ENCODE results near the gene PBX3. TPM values are rescaled to one million over a fixed set of nuclear protein-coding genes. Genes with fewer than 3 reads are reported as not detected.
A peak's percentile ranks its signal among the peaks of the same experiment; 100 is the strongest.

PBX3 gene
- polyA plus RNA-seq, 3 donors, result 27.8 to 30.6 (median 29.9) TPM

DNA sequence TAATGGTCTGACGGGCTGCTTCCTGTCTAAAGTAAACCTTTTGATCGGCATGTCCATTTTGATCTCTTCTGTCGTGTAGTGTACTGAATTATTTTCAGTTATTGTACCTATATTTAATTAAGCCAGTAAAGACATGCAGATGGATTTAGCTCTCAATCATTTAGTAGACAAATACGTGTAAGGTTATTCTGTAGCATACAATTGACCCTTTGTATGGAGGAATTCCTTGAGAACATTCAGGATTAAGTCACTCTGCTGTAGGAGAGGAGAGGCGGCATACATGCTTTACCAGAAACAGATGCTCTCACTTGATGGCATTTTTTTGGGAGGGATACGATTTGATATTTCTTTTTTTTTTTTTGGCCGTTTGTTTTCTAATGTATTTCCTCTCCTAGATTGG is 141.0 kb downstream of the PBX3 start:
- DNase-seq (ENCODE audit: extremely low read depth in 1 of 11, low read depth in 9 of 11, low spot score in 4 of 11), result no peak

GRCh38 chr9:125889112-125889475 is 141.9 kb downstream of the PBX3 start:
- no peak for DNase-seq (ENCODE audit: extremely low read depth in 1 of 11, low read depth in 9 of 11, low spot score in 4 of 11)

DNA sequence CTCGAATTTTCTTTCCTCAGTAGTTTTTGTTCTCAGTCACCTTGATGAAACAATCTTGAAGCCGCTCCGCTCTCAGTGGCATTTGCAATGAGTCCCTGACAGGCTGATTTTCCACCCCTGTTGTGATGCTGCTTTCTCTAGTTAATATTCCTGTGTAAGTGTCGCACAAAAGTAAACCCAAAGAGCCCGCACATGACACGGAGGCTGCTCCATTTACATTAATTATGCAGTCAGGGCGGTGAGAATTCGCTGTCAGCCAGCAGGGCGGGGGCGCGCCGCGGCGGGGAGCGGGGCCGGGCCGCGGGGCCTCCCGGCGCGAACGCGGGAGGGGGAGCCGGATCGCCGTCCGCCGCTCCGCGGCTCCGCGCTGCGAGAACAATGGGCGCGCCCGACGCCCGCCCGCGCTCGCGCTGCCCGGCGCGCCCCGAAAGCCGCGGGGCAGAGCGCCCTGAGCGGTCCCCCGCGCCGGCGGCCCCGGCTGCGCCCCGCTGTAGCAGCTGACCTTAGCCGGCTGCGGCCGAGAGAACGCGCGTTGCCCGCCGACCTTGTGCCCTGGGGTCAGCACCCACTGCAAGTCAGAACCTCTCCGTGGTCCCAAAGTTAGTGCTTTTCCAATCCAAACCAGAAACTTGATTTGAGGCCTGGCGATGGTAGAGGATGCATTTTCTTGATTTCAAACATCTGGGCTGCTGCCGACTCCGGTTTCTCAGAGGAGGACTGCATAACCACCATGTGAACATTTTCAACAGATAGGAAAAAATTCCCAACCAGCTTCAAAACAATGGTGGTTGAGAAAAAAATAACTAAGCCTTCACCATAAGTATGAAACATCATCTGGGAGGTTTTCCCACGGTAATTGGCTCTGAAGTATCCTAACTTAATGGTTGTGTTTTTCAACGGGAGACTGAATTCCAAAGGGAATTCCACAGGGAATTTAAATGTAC is 142.6 kb downstream of the PBX3 start:
- DNase-seq (ENCODE audit: extremely low read depth in 1 of 11, low read depth in 9 of 11, low spot score in 4 of 11), result peak in 2 of 11 donors; percentile 23 to 25

DNA sequence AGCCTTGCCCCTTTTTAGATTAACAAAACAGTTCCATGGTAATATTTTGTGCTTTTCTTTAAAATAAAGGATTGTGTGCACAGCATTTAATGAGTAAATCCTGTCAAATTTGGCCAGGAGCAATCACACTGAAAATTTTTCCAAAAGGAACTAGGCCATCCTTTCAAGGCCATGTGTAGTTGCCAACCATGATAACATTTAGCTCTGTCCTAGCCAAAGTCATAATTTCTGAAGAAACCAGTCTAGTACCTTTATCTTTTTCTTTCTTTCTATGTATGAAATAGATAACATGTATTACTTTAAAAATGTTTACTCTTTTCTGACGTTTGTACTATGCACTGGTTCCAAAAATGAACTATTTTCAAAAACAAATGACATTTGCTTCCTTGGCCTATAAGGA is 143.7 kb downstream of the PBX3 start:
- no peak for DNase-seq (ENCODE audit: extremely low read depth in 1 of 11, low read depth in 9 of 11, low spot score in 4 of 11)

GRCh38 chr9:125893277-125893676 is 146.1 kb downstream of the PBX3 start:
- no peak for DNase-seq (ENCODE audit: extremely low read depth in 1 of 11, low read depth in 9 of 11, low spot score in 4 of 11)

DNA sequence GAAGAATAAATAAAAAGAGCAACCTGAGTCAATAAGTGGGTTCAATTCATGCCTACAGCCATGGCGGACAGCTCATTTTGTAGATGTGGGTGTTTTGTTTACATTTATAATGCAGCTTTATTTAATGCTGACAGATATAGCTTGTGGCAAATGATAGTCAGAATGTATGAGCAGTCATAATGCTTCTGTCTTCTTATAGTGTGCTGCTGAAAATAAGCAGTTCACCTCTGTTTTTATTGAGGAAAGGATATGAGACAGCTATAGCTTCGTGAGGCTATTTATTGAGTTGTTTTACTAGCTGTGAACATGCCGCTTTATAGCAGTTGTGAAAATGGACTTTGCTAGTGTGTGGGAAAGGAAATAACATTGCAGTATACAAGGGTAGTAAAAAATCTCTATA is 147.4 kb downstream of the PBX3 start:
- DNase-seq (ENCODE audit: extremely low read depth in 1 of 11, low read depth in 9 of 11, low spot score in 4 of 11), result no peak

DNA sequence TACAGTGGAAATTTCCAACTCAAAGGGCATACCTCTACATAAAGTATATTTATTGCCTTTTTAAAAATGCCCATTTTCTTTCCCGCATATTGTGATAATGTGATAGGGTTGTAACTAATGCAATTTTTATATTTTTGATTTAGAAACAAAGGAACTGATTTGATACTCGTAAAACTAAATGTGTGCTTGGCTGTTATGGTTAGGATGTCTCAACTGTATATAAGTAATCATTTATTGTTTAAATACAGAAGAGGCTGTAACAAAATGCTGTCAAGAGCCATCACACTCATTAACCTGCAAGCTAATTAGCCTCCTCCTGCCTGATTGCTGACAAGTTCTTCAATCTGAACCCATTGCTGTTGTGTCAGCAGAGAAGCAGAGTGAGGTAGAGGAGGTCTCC is 149.2 kb downstream of the PBX3 start:
- no peak for DNase-seq (ENCODE audit: extremely low read depth in 1 of 11, low read depth in 9 of 11, low spot score in 4 of 11)

GRCh38 chr9:125896964-125897363 is 149.8 kb downstream of the PBX3 start:
- DNase-seq (ENCODE audit: extremely low read depth in 1 of 11, low read depth in 9 of 11, low spot score in 4 of 11), result no peak

DNA sequence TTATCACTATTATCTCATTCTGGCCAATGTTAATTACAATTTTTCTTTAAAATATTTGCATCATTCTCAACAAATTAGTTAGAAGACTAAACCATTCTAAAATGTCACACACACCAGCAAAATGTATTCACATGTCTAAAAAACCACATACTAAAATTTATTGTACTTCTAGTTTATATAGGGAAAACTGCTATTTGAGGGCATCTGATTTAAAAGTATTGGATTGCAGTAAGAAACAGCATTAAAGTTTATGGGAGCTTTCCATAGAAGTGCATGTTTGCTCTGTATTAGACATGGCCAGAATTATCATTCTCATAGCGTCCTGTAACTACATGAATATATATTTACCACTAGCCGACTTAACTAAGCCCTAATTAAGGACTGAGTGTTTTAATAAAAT is 150.3 kb downstream of the PBX3 start:
- DNase-seq (ENCODE audit: extremely low read depth in 1 of 11, low read depth in 9 of 11, low spot score in 4 of 11), result no peak

DNA sequence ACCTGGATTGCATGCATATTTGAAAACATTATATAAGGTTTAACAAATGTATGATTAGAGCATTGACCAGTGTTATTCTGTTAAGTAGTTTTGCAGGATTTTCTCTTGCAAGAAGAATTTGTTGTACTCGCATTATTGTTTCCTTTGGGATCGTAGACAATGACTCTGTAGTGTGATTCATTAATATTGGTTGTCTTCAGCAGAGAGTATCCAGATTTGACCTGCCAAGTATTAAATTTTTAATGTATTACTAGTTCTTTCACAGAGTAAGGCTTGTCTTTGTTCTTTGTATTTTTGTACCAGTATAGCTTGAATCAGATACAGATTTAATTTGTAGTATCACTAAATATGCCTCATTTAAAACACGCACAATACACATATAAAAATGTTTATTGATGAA is 155.0 kb downstream of the PBX3 start:
- DNase-seq (ENCODE audit: extremely low read depth in 1 of 11, low read depth in 9 of 11, low spot score in 4 of 11), result no peak

- DNase-seq (ENCODE audit: extremely low read depth in 1 of 11, low read depth in 9 of 11, low spot score in 4 of 11), result no peak
Measured at GRCh38 chr9:125902831-125903512, 155.8 kb downstream of the PBX3 start.

DNA sequence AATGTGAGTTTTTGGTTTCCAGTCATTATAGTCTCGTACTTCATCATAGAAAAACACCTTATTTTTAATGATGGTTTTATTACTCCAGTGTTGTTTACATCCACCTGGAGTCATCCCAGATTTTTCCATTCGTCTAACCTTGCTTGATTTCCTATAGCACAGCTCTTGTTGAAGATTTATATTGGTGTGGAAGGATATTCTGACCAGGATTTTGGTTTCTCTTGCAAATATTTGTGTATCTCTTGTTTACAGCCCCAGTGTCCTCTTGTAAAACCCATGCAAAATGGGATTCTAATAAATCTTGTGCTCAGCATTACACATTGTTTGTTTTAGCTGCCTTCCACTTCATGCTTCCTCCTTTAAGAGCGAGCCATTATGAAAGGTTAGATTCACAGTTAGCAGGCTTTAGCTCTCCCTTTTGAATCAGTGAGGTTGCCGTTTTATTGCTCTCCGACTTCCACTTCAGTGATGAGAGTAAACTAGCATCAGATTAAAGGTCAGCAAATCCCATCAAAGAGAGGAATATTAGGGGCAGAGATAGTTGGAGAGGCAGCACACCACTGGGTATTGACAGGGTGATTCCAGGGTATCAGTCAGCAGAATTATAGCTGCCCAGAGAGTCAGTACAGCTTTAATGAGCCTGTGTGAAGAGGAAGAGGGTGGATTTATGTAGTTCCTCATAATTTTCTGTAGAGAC is 157.1 kb downstream of the PBX3 start:
- DNase-seq (ENCODE audit: extremely low read depth in 1 of 11, low read depth in 9 of 11, low spot score in 4 of 11), result peak in 1 of 11 donors; percentile 19

GRCh38 chr9:125906144-125906543 is 159.0 kb downstream of the PBX3 start:
- DNase-seq (ENCODE audit: extremely low read depth in 1 of 11, low read depth in 9 of 11, low spot score in 4 of 11), result no peak

GRCh38 chr9:125906893-125907292 is 159.7 kb downstream of the PBX3 start:
- no peak for DNase-seq (ENCODE audit: extremely low read depth in 1 of 11, low read depth in 9 of 11, low spot score in 4 of 11)

GRCh38 chr9:125908136-125908535 is 161.0 kb downstream of the PBX3 start:
- no peak for DNase-seq (ENCODE audit: extremely low read depth in 1 of 11, low read depth in 9 of 11, low spot score in 4 of 11)

- DNase-seq (ENCODE audit: extremely low read depth in 1 of 11, low read depth in 9 of 11, low spot score in 4 of 11), result no peak
Measured at GRCh38 chr9:125908966-125909365, 161.8 kb downstream of the PBX3 start.

DNA sequence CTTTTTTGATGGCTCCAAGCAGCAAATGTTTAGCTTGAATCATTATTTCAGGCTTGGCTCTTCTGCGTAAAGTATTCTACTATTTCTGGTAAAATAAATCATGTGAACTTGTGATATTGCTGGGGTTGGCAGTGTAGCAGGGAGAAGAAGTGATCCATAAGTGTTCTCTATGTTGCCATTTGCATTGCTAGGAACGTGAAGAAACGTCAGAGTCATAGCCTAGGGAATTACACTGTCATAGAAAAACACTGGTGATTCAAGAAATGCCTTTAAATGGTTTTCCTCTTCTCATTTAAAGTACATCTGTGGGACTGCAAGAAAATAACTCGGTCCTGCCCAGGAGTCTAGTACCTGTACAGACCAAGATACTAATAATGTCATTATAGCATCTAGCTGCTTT is 162.3 kb downstream of the PBX3 start:
- no peak for DNase-seq (ENCODE audit: extremely low read depth in 1 of 11, low read depth in 9 of 11, low spot score in 4 of 11)

- no peak for DNase-seq (ENCODE audit: extremely low read depth in 1 of 11, low read depth in 9 of 11, low spot score in 4 of 11)
Measured at GRCh38 chr9:125910286-125910685, 163.1 kb downstream of the PBX3 start.

DNA sequence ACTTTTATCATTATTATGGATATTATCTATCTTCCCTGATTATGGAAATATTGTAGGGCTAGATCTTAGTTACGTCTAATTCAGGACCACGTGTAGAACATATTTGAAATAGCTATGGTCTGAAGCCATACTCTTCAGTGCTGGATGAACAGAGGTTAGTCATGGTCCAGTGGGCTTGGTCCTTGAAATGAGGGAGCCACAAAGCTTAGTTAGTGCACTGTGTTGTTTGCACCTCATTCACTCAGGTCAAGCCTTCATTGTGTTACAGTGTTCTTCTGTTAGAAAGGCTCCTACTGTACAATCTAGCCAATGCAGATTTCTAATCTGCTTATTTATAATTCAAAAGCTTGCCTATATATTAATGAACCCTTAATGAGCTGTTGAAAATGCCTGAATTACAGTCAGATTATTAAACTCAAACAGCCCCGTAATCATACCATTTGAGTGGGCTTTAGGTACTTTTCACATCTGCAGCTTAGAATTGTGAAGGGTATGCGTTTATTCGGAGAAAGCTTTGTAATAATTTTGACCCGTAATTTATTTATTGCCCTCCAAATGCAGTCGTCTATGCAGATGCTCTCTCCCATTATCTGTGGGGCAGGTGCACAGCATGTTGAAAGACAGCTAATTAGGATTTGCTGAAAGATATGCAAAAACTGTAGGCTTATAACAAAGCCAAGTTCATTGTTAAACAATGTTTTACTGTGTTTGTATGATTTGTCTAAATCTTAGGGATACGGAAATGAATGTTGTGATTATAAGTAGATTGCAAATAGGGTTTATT is 164.9 kb downstream of the PBX3 start:
- DNase-seq (ENCODE audit: extremely low read depth in 1 of 11, low read depth in 9 of 11, low spot score in 4 of 11), result no peak

All from renal cortex interstitium (tissue), 11 donors.